ENCODE data around the gene BEND7.
"Not testable (repeated sequence)": the region's sequence is repeated elsewhere in the genome, so short reads cannot be mapped to it uniquely, and the experiment has no call there.

BEND7 gene

DNA sequence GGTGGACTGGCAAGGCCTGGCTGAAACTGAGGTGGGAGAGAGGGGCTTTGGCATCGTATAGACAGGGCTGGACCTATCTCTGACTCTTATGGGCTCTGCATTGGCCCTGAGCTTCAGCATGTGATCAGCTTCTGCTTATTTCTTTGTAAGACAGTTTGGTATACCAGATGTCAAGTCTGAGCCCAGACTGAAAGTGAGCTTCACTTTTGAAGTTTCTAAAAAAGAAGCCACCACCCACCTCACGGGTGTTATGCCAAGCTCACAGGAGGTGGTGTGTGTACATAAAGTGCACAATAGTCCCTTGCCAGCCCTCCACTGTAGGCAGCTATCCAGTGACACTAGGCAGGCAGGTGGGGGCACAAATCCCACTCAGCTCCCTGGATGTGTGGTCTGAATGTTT is 112.1 kb downstream of the BEND7 start:
- DNase-seq = no peak

DNA sequence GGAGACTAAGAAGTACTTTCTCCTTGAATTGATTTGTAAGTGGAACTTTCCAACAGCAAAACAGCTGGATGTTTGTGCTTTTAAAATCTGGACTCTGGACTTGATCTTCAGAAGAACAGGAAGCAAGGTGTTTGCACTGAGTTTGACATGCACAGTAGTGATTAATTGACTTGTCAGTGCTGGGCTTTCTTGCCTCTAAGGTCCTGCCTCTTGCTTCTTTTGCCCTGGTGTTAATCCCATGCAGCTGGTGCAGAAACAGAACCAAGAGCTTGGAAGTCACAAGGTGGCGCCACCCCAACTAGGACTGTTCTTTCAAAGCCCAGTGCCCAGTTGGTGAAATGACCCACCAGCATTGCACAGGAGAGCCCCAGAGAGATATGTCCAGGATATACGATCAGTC is 114.0 kb downstream of the BEND7 start:
- DNase-seq = peak; percentile 39

GRCh38 chr10:13414137-13414536 is 114.7 kb downstream of the BEND7 start:
- no peak for DNase-seq

- no peak for DNase-seq
Measured at GRCh38 chr10:13412894-13413293, 115.9 kb downstream of the BEND7 start.

GRCh38 chr10:13404791-13405190 is 124.0 kb downstream of the BEND7 start:
- DNase-seq = peak; percentile 12

DNA sequence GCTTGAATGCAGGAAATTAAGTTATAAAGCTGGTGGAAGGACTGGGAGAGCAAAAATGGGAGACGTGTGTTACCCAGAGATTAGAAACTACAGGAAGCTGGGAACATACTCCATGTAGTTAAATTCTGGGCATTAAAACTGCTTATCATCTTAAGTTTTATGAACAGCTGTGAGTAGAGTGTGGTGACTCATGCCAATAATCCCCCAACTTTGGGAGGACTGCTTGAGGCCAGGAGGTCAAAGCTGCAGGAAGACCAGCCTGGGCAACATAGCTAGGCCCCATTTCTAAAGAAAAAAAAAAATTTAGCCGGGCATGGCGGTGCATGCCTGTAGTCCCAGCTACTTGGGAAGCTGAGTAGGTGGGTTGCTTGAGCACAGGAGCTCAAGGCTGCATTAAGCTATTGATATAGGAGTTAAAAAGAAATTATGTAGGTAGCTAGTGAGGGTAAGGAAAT is 124.5 kb downstream of the BEND7 start:
- DNase-seq = peak; percentile 88

DNA sequence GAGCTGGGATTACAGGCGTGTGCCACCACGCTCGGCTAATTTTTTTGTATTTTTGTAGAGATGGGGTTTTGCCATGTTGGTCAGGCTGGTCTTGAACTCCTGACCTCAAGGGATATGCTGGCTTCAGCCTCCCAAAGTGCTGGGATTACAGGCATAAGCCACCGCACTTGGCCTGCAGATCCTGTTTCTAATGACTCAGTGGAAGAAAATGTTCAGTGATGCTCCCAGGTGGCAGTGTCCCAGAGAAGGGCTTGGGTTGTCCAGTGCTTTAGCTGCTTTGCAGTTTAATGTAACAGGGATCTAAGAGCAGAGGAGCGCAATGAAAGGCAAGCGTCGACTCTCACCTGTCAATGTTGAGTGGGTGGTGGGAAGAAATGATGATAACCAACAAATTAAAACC is 125.4 kb downstream of the BEND7 start:
- not testable (repeated sequence) for DNase-seq

- no peak for DNase-seq
Measured at GRCh38 chr10:13402021-13402420, 126.8 kb downstream of the BEND7 start.

GRCh38 chr10:13401142-13401541 is 127.7 kb downstream of the BEND7 start:
- no peak for DNase-seq

- no peak for DNase-seq
Measured at GRCh38 chr10:13400196-13400965, 128.4 kb downstream of the BEND7 start.

DNA sequence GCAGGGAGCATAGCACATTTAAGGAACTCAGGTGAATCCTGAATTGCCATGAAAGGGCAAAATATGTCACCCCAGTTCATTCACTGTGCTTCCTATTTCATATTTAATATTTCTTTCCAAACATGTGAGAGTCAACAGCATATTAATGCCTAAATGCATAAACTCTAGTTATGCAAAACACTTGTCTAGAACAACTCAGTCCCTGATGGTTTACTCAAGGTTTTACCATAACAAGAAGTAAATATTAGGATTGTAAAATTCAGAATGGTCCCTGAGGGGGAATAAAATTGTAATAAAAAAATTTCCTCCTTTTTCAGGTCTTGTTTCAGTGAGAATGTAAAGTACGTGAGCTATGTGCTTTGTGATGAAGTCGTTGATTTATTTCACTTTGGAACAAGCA is 129.1 kb downstream of the BEND7 start:
- DNase-seq = no peak

- DNase-seq = no peak
Measured at GRCh38 chr10:13399236-13399635, 129.6 kb downstream of the BEND7 start.

GRCh38 chr10:13397052-13397451 is 131.8 kb downstream of the BEND7 start:
- DNase-seq = no peak

DNA sequence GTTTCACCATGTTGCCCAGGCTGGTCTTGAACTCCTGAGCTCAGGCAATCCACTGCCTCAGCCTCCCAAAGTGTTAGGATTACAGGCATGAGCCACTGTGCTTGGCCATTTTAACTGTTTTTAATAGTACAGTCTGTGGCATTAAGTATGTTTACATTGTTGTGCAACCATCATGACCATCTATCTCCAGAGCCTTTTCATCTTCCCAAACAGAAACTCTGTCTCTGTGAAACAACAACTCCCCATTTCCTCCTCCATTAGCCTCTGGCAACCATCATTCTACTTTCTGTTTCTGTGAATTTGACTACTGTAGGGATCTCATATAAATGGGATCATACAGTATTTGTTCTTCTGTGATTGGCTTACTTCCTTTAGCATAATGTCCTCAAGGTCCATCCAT is 132.4 kb downstream of the BEND7 start:
- no peak for DNase-seq

- DNase-seq = no peak
Measured at GRCh38 chr10:13395540-13395939, 133.3 kb downstream of the BEND7 start.

DNA sequence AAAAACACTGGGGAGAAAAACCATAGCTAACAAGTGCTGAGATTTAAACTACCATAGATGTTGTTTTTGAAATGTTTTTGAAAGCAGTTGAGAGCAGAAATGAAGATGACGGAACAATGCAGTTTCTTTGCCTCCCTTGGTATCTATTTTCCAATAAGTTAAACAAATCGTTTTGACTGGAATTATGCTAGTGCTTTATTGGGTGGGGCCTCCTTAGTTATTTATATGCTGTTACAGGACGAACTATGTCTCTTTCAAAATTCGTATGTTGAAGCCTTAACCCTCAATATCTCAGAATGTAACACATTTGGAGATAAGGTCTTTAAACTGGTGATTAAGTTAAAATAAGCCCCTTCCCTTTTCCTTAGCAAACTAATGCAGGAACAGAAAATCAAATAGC is 135.2 kb downstream of the BEND7 start:
- no peak for DNase-seq

DNA sequence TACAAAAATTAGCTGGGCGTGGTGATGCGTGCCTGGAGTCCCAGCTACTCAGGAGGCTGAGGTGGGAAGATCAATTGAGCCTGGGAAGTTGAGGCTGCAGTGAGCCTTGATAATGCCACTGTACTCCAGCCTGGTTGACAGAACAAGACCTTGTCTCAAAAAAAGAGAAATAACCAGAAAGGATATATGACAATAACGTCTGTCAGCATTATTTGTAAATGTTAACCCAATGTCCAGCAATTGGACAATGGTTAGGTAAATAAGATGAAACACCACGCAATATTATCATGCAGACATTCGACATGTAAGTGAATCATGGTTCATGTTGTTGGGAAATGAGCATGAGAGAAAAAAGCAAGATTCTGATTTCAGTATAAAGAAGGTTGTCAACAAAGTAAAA is 136.1 kb downstream of the BEND7 start:
- DNase-seq = no peak

All from hematopoietic multipotent progenitor cell treated with erythropoietin and hydrocortisone succinate and interleukin-3 and kit ligand, for 4 days (in vitro differentiated cells).